Uterus (tissue), 4 donors: Measurements from ENCODE around the gene RALGPS1. TPM values are rescaled to one million over a fixed set of nuclear protein-coding genes. Genes with fewer than 3 reads are reported as not detected.

Experiments used
- DNase-seq, 2 donors: peaks; one replicate each; pipeline ENCODE4 v3.0.0-alpha.2; 2019 to 2020
- H3K27ac ChIP-seq, 2 donors: fragments of 200-600 bp; sonication (generic); 1 replicate in 1 of 2; 2 replicates in 1 of 2; pipeline ENCODE4 v1.5.1; 2016 to 2018
- H3K27me3 ChIP-seq, 2 donors: fragments of 200-600 bp; sonication (generic); one replicate each; pipeline ENCODE4 v1.5.1; 2018 to 2019; ENCODE audit warnings: control low read depth in 1 of 2
- H3K36me3 ChIP-seq, 2 donors: fragments of 200-600 bp; sonication (generic); one replicate each; pipeline ENCODE4 v1.5.1; 2019; ENCODE audit warnings: control low read depth in 1 of 2
- H3K4me1 ChIP-seq, 2 donors: fragments of 200-600 bp; sonication (generic); one replicate each; pipeline ENCODE4 v1.5.1; 2018 to 2019; ENCODE audit warnings: control low read depth in 1 of 2
- H3K4me3 ChIP-seq, 2 donors: fragments of 200-600 bp; sonication (generic); 1 replicate in 1 of 2; 2 replicates in 1 of 2; pipeline ENCODE4 v1.5.1; 2018 to 2019; ENCODE audit warnings: mild to moderate bottlenecking in 1 of 2
- H3K9me3 ChIP-seq, 2 donors: fragments of 200-600 bp; sonication (generic); one replicate each; pipeline ENCODE4 v1.5.1; 2019; ENCODE audit warnings: control low read depth in 1 of 2
- CTCF ChIP-seq, 4 experiments: fragments of 200-600 bp in 2 of 4; fragments of 450-650 bp in 2 of 4; sonication (generic) in 2 of 4; IDR thresholded peaks; one replicate each; pipeline ENCODE4 v1.5.1; 2016 to 2019; ENCODE audit warnings: antibody characterized with exemption in 4 of 4, mild to moderate bottlenecking in 2 of 4, moderate library complexity in 1 of 4
- POLR2A ChIP-seq, 2 donors: fragments of 450-650 bp; IDR thresholded peaks; one replicate each; pipeline ENCODE4 v1.6.1; 2016; ENCODE audit warnings: antibody characterized with exemption in 2 of 2, mild to moderate bottlenecking in 1 of 2, moderate library complexity in 1 of 2
- intact Hi-C: fragments of 100-400 bp; cut with DNase I; formaldehyde crosslinking; loops from one replicate; pipeline ENCODE4 v1.15.1; 2023; ENCODE audit warnings: low total_unique reads
- total RNA-seq, 4 donors: library from RNA; depleted of rRNA in 3 of 4; stranded (reverse); fragments of >200 nt in 3 of 4; gene quantifications; one replicate each; pipeline versions ENCODE4 v1.1.0 to v1.2.4, GENCODE V29; 2014 to 2023
- donor health status: DM: yes; HTN: yes; CAD: no.

RALGPS1 gene
- total RNA-seq, 4 donors from 2014 or later, result 8.5 to 16.7 (median 14.5) TPM

DNA sequence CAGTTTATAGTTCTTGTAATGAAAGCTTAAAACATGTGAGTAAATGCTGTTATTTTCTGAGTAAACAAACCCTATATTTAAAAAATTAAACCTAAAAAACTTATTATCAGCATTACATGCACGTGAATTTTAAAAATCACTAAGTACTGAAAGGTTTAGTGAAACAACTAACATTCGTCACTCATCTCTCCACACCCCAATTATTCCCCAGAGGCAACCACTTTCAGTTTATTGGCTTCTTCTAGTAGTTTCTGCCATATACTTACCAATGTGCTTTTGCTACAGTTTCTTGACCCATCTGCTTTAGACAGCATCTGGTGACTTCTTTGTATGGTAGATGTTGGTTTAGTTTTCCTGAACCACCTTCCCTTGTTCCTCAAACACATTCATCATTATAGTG lies 149.8 kb downstream of the RALGPS1 start:
- no peaks in the 10 kb centered on the region for H3K4me1 ChIP-seq
- H3K36me3 ChIP-seq, result no peaks in the 10 kb centered on the region
- no peak for DNase-seq
- intact Hi-C loops, result no loop called here
- no peak overlapping the region for H3K27ac ChIP-seq
- H3K4me3 ChIP-seq, result no peak overlapping the region
- no peaks in the 10 kb centered on the region for H3K9me3 ChIP-seq
- TF ChIP-seq POLR2A (IDR thresholded peaks at IDR 0.05), result no peak
- H3K27me3 ChIP-seq, result no peaks in the 10 kb centered on the region

DNA sequence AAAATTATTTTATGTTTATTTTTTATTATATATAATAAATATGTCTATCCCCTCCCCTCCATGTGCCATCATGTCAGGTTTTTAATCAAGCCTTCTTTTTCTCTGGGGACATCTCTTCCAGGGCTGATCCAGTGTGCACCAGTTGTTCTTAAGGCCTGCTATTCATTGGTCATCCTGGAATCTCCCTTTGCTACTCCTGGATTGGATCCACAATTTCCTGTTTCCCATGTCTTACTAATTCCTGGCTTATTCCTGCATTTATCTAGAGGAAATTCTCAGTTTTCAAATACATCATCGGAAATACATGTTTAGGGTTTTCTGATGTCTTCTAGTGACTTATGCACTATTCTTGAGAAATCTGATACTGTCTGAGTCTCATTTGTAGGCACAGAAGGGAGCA lies 151.0 kb downstream of the RALGPS1 start:
- Histone ChIP-seq H3K9me3 (no peaks in the 10 kb centered on the region), H3K27ac (no peak overlapping the region), H3K27me3 (no peaks in the 10 kb centered on the region), H3K4me3 (no peak overlapping the region), H3K36me3 (no peaks in the 10 kb centered on the region), H3K4me1 (no peaks in the 10 kb centered on the region)
- DNase-seq, result no peak
- no peak for TF ChIP-seq CTCF (IDR thresholded peaks at IDR 0.05)
- TF ChIP-seq POLR2A (IDR thresholded peaks at IDR 0.05), result no peak
- intact Hi-C loops, result no loop called here

DNA sequence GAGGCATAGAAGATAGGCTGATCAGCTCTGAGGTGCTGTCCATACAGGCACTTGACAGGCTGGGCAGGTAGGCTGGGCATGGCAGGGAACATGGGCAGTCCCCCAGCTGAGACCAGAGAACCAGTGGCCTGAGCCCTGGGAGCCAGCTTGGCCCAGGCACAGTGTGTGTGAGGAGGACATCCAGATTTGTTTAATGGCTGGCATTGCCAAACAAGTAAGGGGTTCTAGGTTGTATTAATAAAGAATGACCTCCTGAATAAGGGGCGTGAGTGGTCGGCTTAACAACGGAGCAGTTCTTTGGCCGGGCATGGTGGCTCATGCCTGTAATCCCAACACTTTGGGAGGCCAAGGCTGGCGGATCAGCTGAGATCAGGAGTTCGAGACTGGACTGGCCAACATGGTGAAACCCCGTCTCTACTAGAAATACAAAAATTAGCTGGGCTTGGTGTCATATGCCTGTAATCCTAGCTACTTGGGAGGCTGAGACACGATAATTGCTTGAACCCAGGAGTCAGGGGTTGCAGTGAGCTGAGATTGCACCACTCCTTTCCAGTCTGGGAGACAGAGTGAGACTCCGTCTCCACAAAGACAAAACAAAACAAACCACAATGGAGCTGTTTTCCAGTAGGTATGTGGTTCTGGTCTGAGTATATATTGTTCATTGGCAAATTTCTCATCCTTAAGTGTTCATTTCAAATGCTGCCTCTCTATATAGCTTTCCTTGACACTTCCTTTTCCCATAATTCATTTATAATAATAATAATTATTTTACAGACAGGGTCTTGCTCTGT lies 151.7 kb downstream of the RALGPS1 start:
- Histone ChIP-seq H3K27me3 (no peaks in the 10 kb centered on the region), H3K27ac (no peak overlapping the region), H3K36me3 (no peaks in the 10 kb centered on the region), H3K4me3 (no peak overlapping the region), H3K4me1 (no peaks in the 10 kb centered on the region), H3K9me3 (no peaks in the 10 kb centered on the region)
- no peak for DNase-seq
- intact Hi-C loops, result no loop called here
- TF ChIP-seq CTCF (IDR thresholded peaks at IDR 0.05) (no peak), POLR2A (IDR thresholded peaks at IDR 0.05) (no peak)

DNA sequence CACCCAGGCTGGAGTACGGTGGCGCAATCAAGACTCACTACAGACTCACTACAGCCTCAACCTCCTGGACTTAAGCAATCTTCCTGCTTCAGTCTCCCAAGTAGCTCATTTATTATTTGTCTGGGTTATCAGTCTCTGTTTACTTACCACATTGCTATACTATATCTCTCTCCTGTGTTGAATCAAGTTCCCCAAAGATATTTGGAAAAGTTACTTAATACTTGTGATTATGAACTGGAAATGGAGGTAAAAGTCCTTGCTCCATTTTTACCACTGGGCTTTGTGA lies 152.2 kb downstream of the RALGPS1 start:
- Histone ChIP-seq H3K4me1 (no peaks in the 10 kb centered on the region), H3K9me3 (no peaks in the 10 kb centered on the region), H3K27me3 (no peaks in the 10 kb centered on the region), H3K4me3 (no peak overlapping the region), H3K27ac (no peak overlapping the region), H3K36me3 (no peaks in the 10 kb centered on the region)
- TF ChIP-seq CTCF (IDR thresholded peaks at IDR 0.05), result no peak
- no peak for TF ChIP-seq POLR2A (IDR thresholded peaks at IDR 0.05)
- DNase-seq, result no peak
- intact Hi-C loops, result no loop called here

DNA sequence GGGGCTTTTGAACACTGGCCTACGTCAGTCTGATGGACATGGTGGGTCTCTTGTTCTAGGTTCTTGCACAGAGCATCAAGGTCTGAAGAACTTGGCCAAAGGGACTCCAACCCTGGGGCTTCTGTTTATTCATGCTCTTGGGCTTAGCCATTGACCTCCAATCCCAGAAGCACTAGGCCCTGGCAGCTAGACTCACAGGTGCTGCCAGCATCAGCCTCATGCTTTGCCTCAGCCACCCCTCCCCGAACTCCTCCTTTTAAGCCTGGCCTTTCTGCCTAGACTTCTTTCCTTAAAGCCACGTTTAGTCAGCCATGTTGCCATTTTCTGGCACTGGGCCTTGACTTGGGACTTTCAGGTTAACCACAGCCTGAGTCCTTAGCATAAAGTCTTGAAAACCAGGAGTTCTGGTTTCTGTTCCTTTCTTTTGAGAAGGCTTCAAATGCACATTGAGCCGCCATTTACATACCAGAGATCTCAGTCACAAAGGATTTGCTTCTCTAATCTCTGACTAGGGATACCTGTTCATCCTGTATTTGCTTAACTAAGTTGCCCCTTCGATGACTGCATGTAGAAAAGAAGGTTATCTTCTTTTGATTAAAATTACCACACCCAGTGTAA lies 153.1 kb downstream of the RALGPS1 start:
- H3K36me3 ChIP-seq, result no peaks in the 10 kb centered on the region
- H3K4me3 ChIP-seq, result no peak overlapping the region
- no peaks in the 10 kb centered on the region for H3K27me3 ChIP-seq
- no peaks in the 10 kb centered on the region for H3K4me1 ChIP-seq
- intact Hi-C loops, result no loop called here
- TF ChIP-seq CTCF (IDR thresholded peaks at IDR 0.05), result no peak
- TF ChIP-seq POLR2A (IDR thresholded peaks at IDR 0.05), result no peak
- no peaks in the 10 kb centered on the region for H3K9me3 ChIP-seq
- DNase-seq, result no peak
- H3K27ac ChIP-seq, result no peak overlapping the region
